ENCODE measurements around the gene STIMATE.

The STIMATE gene

DNA sequence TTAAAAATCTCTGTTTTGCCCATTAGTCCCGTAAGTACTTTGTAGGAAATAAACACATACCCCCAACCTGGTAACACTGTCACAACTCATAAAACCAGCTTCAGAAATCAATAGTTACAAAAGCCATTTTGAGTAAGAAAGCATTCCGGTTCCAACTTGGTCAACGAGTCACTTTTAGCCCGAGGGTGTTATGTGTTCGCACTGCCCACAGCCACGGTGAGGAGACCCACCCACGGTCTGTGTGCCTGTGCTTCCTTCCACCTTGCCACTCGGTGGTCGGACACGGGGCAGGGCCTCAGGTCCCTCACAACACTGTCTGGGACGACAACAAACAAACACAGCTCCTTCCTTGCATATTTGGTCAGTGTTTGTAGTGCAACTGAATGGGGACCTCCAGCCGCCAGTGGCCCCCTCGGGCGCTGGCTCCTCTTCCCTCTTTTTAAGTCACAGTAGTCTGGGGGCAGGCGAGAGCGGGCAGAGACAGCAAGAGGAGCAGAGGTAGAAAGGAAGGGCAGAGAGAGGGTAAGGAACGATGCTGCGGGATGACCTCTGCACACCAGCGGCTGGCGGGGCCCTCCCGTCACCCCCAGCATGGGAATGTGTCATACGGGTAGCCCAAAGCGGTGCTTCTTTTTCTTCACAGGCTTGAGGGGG is 57.3 kb downstream of the STIMATE start:
- no peak for DNase-seq

DNA sequence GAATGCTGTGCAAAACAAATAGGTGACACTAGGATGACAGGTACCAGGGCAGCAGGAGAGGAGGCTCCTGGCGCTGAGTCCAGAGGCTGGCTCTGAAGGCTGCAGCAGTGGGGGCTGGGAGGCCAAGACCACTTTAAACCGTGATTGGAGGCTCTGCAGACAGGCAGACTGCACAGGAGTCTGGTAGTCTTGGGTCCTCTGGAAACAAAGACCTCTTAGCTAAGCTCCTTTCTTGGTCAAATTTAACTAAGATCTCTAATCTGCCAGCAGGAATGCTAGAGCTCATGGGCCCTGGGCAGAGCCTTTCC is 58.1 kb downstream of the STIMATE start:
- no peak for DNase-seq

DNA sequence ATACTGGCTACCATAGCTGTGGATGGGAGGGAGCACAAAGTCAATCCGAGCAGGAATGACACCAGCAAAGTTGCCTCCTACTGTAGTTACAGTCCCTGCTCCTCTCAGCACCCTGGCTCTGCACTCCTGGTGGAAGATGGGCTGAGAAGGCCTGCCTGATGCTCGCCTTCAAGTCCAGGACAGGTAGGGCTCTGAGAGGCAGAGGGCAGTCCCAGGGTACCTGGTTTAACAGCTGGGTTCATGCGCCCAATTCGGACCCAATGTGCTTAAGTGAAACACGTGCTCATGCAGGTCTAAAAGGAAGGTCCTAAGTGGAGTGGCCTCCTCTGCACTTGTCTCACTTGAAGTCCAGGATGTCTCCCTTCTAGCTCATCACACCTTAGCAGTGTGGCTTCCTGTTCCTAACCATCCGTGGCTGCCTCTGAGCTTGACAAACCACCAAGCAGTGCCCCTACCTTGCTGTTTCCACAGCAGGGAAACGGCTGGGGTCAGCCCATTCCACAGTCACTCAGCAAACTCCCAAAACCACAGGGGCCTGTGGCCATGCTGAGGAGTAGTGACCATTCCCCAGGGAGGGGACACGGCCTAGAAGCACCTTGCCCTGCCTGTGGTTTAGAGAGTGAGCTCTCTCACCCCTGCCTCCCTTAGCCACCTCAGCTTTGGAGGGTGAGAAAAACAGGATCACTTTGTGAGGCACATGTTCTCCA is 58.6 kb downstream of the STIMATE start:
- DNase-seq = no peak

DNA sequence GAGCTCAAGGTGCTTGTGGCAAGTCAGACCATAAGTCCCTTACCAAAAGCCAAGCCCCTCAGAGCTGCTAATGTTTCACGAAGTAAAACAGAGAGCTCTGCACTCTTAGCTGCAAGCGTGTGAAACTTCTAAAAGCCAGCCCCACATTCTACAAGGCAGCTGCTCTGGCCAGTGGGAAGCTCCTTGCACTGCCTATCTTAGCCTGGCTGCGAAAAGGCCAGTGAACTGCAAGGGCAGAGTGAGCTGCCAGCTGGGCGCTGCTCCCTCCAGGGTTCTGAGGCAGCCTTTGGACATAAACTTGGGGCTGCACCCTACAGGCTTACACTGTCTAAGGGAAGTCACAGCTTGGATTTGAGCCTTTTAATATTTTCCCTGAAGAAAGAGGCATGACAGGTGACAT is 60.4 kb downstream of the STIMATE start:
- no peak for DNase-seq

DNA sequence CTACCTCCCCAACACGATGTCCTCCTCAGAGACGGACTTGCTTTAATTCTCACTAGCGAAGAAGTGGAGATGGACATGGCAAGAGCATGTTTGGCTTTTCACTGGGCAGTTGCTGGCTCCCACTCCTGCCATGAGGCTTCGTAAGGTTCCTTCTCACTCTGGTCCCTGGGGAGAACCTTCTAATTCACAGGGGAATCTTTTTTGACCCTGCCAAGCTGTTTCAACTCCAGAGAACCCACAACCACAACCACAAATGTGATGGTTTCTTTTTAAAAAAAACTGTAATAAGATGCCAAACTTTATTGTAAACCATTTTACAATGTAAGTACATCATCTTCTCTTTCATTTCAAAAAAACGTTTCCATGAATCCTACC is 60.9 kb downstream of the STIMATE start:
- no peak for DNase-seq

DNA sequence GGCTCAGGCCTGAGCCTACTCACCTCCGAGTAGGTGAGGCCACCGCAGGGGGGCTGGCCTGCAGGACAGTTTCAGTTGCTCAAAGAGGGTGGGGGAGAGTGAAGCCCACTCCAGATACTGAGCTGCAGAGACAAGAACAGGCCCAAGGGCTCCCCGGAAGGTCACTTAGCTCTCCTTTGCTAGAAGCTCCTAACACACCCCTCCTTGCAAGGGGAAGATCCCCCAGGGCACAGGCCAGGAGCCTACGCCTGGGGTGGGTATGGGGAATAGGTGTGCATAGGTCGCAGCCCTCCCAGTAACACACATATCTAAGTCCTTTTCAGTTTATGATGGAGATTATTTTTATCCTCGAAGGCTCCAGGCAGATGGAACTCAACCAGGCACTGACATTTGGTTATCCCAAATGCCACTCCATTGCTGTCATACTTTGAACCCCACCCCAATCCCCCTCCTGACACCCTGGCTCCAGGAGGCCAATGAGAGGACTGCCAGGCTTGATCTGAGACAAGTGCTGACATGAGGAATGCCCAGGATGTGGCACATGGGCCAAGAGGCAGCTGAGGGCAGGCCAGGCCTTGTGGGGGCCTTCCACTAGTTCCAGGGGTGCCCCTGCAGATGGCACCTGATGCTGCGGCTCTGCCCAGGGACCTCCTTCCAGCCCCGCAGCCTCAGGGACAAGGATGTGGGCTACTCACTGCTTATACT is 61.4 kb downstream of the STIMATE start:
- DNase-seq = no peak

DNA sequence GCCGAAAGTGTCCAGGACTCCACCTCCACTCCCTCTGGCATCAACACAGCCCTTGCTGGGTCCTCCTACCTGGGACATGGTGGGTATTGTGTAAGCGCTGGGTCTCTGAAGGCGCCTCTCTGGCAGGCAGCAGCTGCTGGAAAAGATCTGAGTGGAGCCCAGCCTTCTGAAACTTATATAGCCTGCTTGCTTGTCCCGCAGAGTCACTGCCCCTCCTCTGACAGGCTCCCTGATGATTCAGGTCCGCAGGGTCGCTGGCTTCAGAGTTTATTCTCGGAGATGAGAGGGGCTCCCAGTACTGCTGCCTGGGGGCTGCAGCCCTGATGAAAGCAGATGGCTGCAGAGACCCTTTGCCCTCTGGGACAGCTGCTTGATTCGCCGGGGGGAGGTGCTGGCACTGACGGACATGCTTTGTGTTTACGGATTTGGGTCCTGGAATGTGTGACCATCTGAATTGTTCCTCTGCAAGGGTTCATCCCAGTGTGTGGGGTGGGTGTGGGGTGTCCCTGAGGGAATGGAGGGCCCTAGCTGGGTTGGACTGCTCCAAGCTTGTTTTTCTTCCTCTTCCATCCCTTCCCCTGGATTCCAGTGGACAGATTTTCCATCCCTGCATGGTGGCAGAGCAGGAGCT is 62.4 kb downstream of the STIMATE start, which contains the start of gene MUSTN1:
MUSTN1 (minus strand) TSS at position 149 of the 631 bp plus-strand sequence; CDS start at position 78, 71 bp downstream.
- peak; percentile 21 for DNase-seq

DNA sequence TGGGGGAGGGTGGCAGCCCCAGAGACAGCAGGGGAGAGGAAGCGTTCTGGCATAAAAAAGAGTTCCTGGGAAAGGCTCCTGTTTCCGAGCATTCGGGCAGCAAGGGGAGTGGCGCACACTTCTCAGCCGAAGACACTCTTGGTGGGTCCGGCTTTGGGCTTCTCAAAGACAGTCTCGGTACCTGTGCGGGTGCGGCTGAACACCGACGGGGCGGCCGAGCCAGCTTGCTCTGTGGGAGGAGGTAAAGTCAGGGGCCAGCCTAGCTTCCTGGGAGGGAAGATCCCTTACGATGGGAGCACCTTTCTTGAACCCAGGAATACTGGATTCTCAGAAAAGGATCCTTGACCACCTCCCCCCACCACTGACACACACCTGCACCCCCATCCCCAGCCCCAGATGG is 64.1 kb downstream of the STIMATE start:
- DNase-seq = no peak

DNA sequence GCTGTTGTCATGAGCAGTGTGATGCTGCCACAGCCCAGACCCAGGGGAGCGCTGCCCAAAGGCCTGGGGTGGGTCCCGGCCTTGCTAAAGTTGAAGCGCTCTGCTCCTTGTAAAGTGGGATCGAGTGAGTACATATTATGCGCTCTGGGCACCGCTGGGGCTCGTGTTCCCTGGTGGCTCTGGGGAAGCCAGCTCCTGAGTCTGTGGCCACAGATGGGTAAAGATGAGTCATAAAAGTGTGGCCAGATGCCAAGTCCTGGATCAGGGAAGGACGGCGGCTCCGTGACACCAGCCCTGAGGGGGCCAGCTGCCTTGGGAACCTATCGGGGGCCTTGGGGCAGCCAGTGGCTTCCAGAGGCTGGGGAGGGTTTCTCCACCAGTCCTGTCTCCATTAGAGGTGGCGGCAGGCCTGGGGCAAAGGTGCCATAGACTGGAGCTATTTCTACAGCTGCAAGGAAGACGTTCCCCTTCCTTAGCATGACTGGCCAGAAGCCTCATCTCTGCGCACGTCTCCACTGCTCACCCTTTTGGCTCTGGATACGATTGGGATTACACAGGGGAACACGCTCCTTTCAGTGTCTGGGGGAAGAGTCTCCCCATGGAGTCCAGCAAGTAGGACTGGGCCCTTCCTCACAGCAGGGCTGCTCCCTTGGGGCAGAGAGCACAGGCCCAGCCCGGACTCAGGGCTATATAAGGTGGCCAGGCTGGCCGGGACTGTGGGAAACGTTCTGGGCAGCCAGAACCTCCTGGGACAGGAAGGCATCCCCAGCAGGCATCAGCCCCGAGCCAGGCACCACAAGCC is 65.6 kb downstream of the STIMATE start:
- peak; percentile 66 for DNase-seq

DNA sequence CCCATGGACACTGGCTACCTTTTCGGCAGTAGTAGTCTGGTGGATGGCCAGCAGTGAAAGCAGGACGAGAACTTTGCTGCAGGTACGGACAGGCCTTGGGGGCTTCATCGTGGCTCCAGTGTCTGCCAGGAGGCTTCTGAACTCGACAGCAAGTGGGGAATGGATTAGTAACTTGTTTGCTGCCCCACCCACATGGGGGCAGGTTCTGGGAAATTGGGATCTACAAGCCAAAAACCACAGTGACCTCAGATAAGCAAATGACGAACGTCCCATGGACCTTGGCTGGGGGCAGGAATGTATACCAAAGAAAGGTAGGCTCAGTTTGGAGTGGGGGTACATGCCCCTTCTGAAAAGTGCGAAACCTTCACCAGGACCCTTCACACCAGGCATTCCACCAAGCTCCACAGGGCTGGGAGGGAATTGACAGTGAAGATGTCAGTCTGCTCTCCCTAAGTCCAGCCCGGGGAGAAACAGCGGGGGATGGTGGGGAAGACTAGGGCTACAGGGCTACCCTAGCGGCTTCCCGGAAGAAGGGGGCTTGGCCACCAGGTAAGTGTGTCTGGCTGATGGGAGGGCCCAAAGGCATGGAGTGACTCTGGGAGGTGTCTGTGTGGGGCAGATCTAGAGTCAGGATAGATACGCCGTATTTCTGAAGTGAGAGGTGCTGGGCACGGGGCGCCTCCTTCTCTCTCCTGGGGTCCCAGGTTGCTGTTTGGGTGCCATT is 66.7 kb downstream of the STIMATE start, which contains the start of gene ITIH4:
ITIH4 (minus strand) TSS at position 138 of the 724 bp plus-strand sequence; CDS start at position 108, 30 bp downstream.
- no peak for DNase-seq

DNA sequence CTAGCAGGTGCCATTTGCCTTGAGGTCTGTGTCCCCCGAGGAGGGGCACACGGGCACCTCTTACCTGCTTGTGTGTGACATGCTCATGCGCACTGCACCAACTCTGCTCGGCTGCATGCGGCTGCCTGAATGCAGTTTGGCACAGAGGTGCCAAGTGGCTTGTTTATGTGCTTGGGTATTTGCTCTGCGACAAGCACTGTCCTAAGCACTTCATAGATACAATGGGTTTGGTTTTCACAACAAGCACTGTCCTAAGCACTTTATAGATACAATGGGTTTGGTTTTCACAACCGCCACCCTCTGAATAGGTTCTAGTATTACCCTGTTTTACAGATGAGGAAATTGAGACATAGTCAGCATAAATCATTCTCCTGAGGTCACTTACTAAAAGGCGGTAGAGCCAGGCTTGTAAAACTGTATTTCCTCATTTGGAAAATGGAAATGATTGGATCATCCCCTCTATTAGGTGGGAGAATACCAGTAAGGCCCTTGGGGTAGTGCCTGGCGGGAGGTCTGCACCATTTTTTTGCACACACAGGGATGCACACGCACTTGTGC is 67.4 kb downstream of the STIMATE start:
- no peak for DNase-seq

DNA sequence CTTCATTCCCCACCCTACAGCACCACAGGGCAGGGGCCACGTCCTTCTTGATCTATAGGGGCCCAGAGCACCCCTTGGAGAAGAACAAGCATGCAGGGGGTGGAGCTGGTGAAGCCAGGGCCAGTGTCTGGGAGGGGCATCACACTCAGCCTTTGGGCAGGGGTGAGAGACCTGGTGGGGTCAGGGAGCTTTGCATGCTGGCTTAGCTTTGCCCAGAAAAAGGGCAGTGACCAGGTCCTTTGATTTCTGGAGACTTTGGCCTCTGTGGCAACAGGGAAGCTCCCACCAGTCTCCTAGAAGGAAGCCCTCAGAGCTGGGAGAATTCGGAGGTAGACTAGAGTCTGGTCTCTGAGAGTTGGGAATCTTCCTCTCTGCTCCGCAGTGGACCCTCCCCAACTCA is 67.9 kb downstream of the STIMATE start:
- DNase-seq = no peak

DNA sequence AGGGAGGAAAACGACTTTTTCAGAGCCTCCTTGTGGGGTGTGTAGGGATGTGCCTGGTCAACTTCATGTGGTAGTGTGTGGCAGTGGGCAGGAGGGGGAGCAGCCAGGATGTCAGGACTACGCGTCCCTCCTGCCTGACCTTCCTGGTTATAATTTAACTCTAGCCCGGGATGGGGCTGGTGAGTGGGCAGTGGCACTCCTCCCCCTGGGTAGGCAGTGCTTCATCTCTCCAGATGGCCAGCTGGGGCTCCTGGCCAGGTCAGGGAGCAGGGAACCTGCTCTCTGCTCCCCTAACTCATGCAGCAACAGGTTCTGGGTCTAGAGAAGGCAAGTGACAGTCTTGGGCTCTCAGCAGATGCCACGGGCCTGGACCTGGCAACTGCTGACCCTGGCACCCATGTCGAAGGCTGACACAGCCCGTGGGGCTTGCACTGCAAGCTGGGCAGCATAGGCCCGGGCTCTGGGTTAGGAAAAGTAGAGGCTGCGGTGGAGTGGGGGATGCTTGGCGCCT is 69.4 kb downstream of the STIMATE start:
- DNase-seq = no peak

DNA sequence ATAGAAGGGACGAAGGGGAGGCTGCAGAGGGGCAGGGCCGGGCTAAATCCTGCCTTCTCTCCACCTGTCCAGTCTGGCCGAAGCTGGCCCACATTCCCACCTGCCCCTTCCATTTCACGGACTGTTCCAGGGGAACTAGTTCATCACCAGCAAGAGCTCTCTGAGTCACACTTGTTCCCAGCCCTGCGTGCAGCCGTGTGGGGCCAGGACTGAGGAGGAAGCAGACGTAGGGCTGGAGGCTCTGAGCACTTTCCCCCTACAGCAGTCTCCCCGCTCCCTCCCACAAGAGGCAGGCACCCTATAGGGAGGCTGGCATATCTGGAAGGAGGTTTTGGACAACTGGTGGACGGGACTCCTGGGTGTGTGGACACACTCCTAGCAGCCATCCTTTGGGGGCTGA is 69.9 kb downstream of the STIMATE start:
- DNase-seq = peak; percentile 13

DNA sequence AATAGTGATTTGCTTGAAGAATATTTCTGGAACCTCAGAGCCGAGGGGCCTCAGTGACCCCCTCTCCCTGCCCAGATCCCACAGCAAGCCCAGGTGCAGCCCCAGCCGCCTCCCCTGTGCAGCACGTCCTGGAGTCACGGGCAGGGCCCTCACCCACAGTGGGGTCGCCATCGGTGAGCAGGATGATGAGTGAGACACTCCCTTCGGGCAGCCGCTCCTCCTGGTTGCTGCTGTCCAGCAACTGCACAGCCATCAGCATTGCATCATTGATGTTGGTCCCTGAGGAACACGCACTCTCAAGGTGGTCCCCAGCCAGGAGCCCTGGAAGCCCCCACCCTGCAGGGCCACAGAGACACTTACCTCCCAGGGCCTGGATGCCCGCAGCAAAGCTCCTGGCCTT is 73.3 kb downstream of the STIMATE start:
- DNase-seq = no peak

DNA sequence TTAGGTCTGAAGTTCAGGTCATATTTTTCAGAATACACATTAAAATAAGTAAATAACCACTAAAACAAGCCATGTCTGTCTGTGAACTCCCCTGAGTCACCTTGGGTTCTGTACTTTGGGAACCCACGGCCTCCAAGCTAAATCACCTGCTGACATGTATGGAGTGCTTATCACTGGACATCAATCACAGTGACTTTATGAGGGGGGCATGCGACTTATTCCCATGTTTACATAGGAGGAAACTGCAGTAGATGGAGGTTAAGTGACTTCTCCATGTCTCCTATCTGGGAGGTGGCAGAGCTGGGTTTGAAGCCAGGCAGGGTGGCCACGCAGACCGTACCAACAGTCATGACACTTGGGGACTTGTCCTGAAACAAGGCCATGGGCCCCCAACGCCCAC is 75.0 kb downstream of the STIMATE start:
- no peak for DNase-seq

DNA sequence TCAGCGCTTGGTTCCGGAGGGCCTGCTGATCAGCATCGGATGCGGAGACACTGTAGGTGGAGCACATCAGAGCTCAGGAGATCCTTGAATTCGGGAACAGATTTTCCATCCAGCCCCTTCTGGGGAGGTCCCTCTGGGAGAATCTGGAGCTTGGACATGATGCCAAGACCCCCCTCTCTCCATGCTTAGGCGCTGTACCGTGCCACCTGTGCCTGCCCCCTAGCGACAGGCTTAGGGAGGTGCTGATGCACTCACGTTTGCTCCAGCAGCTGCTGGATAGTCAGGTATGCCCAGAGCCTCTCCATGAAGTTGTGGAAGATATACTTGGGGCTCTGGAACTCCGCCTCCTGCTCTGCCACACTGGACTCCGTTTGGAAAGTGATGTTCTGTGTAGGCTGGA is 76.6 kb downstream of the STIMATE start:
- DNase-seq = no peak

DNA sequence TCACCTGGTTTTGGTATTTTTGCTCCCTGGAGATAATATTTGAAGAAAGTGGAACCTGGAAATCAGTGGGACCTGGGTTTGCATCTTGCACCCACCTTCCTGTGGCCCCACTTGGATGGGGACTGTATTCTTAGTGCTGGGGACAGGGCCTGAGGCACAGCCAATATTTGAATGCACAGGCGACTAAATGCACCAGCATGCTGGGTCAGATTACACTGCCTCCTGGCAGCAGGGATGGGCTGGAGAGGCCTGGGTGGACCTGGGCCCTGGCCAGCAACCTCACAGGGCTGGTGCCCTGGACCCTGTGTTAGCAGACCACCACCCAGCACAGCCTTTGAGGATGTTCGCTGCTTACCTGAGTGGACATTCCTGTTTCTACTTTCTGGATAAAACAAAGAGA is 77.4 kb downstream of the STIMATE start:
- no peak for DNase-seq

DNA sequence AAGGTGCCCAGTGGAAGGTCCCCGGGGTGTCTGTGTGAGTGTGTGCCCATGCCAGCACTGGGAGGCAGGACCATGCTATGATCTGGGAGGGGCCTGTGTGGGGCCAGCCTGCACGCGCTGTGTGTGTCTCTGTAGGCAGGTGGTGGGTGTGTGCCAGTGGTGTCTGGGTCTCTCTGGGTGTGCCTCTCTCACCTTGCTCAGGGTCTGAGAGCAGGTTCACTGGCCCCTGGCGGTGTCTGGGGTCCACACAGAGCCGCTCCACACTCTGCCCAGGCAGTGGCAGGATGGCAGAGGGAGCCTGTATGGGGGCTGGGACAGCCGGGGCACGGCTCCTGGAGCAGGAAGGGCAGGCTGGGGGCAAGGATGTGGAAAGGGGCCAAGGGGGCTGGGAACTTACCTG is 79.5 kb downstream of the STIMATE start:
- DNase-seq = no peak

DNA sequence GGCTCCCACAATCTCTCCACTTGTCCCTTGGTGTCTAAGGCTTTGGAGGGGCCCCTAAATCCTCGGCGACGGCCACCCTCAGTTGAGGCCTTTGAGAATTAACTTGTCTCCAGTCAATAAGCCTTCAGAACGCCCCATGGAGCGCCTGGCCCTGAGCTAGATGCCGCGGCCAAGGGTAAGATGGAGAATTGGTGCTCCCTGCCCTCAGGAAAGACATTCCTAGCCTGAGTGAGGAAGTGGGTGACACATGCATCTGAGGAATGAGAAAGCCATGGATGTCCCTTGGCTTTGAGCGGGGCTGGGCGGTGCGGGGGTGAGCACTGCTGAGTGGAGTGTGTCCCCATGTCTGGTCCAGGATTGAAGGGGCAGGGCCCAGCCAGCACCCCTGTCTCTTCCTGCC is 80.1 kb downstream of the STIMATE start:
- DNase-seq = no peak

DNA sequence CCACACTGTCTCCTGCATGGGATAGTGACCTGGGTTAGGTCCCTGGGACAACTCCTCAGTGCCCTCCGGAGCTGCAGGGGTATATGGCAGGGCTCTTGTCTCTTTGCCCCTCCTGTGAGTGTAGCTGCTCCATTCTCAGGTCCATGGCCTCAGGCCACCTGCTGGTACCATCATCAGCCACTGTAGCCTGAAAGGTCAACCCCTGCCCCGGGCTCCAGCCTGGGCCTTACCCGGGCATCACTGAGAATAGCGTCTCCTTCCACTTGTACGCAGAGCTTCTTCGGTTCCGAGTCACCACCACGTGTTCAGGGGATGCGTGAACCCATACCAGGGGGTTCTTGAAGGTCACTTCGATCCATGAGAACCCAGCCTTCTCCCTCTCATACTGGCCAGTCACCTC is 80.7 kb downstream of the STIMATE start:
- DNase-seq = no peak
